Kidney (tissue), 14 donors: ENCODE results near the gene MDH1. TPM values are rescaled to one million over a fixed set of nuclear protein-coding genes. Genes with fewer than 3 reads are reported as not detected.
"Not testable (repeated sequence)": the region's sequence is repeated elsewhere in the genome, so short reads cannot be mapped to it uniquely, and the experiment has no call there.

Experiments
- DNase-seq, 5 donors: peaks; one replicate each; pipeline ENCODE4 v3.0.0-alpha.2; 2013 to 2020
- FAIRE-seq: peaks from 2 replicates; lab custom pipeline; 2012; peaks lifted over from hg19 to GRCh38; lab: Jason Lieb, UNC
- H3K27ac ChIP-seq, 2 donors: one replicate each; pipeline ENCODE4 v1.7.0; 2013; ENCODE audit warnings: low read depth in 2 of 2, low read length in 2 of 2, inconsistent platforms in 1 of 2
- H3K27me3 ChIP-seq: one replicate; pipeline ENCODE4 v1.7.1; 2013; ENCODE audit warnings: low read length, inconsistent platforms; ENCODE audit not compliant: control insufficient read depth, insufficient read depth
- H3K36me3 ChIP-seq, 3 donors: one replicate each; pipeline versions ENCODE4 v1.7.0 to v1.7.1; 2013; ENCODE audit warnings: low read length in 3 of 3, control low read depth in 1 of 3, inconsistent platforms in 1 of 3; ENCODE audit not compliant: insufficient read depth in 3 of 3, control insufficient read depth in 2 of 3
- H3K4me1 ChIP-seq, 3 donors: one replicate each; pipeline versions ENCODE4 v1.7.0 to v1.7.1; 2013; ENCODE audit warnings: low read length in 3 of 3, inconsistent platforms in 1 of 3, low read depth in 1 of 3; ENCODE audit not compliant: control insufficient read depth in 2 of 3, insufficient read depth in 2 of 3
- H3K4me3 ChIP-seq, 3 donors: one replicate each; pipeline versions ENCODE4 v1.7.0 to v1.8.1; 2013; ENCODE audit warnings: low read length in 3 of 3, control low read depth in 1 of 3, inconsistent platforms in 1 of 3
- H3K9ac ChIP-seq, 3 donors: one replicate each; pipeline versions ENCODE4 v1.7.0 to v1.7.1; 2013; ENCODE audit warnings: low read length in 3 of 3, control low read depth in 1 of 3, inconsistent platforms in 1 of 3
- H3K9me3 ChIP-seq, 3 donors: one replicate each; pipeline versions ENCODE4 v1.7.0 to v1.7.1; 2013; ENCODE audit warnings: low read length in 3 of 3, control low read depth in 1 of 3, inconsistent platforms in 1 of 3; ENCODE audit not compliant: control insufficient read depth in 2 of 3, insufficient read depth in 1 of 3
- CTCF ChIP-seq: IDR thresholded peaks from 3 replicates; pipeline ENCODE4 v1.5.1; 2012; ENCODE audit warnings: mild to moderate bottlenecking, moderate library complexity, borderline replicate concordance; ENCODE audit not compliant: insufficient read depth; ENCODE audit errors: extremely low read depth
- intact Hi-C: fragments of 100-400 bp; cut with DNase I; formaldehyde crosslinking; loops from one replicate; pipeline ENCODE4 v1.11.1; 2022
- polyA plus RNA-seq: library from polyadenylated mRNA; stranded (reverse); fragments of 350-450 nt; fragmentation: Illumina TruSeq; extraction: RNeasy Lipid Tissue Mini Kit (QIAGEN cat#74804); gene quantifications from one replicate; pipeline ENCODE4 v1.2.3, GENCODE V29; 2014; ENCODE audit warnings: low read depth, low replicate concordance; ENCODE audit not compliant: insufficient read depth
- total RNA-seq: library from RNA; stranded (reverse); fragmentation: NEBNext Ultra II Directional; extraction: Animal tissue kit (Norgen Biotek cat#: 25700); gene quantifications from one replicate; pipeline ENCODE4 v1.2.1, GENCODE V29; 2021
- donor health status: control.
- donor health status: control.
- donor health status: control.
- donor health status: control.
- donor health status: control.
- donor health status: DM: yes; HTN: yes; CAD: no.
- donor health status: Normal renal cell carcinoma (clear cell type).

The MDH1 gene
- total and polyA plus RNA-seq, 2 donors from 2014 or later = 147 to 748 TPM

DNA sequence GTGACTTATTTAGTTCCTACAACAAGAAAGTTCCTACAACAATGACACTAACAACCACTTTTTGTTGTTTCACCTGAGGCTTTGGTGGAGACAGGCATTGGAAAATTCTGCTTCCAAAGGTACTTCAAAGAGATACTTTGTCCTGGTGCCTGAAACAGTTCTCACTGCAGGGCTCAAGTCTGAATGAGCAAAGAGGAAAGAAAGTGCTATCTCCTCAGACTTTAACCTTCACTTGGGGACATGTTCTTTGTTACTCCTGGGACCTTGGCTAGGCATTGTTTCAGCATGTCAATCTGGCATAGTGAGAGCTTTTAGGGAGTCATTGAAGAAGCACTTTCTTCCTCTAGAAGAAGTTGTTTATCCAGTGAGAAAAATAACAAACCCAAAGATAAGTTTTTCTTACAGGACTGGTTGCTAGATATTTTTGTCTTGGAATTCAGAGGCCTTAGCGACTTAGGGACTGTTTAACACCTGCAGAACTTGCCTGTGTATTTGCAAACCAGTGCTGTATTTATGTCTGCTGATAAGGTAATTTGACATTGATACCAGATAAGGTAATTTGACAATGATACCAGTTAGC, 12.2 kb downstream of the MDH1 start:
- H3K9me3 ChIP-seq = no peaks in the 10 kb centered on the region
- DNase-seq (no peak), FAIRE-seq (no peak)
- H3K4me1 ChIP-seq = peaks cover 0 to 3% (median 0%) of the 10 kb centered on the region in 3 donors
- intact Hi-C loops = no loop called here
- H3K36me3 ChIP-seq = peaks cover 12 to 35% (median 22%) of the 10 kb centered on the region in 3 donors
- no peaks in the 10 kb centered on the region for H3K27me3 ChIP-seq
- no peak for TF ChIP-seq CTCF
- no peak overlapping the region for H3K9ac ChIP-seq
- H3K27ac ChIP-seq = no peak overlapping the region
- no peak overlapping the region for H3K4me3 ChIP-seq

- no peaks in the 10 kb centered on the region for H3K4me1 ChIP-seq
- H3K9ac ChIP-seq = no peak overlapping the region
- H3K27me3 ChIP-seq = no peaks in the 10 kb centered on the region
- DNase-seq (no peak), FAIRE-seq (no peak)
- H3K36me3 ChIP-seq = peaks cover 12 to 40% (median 28%) of the 10 kb centered on the region in 3 donors
- TF ChIP-seq CTCF = no peak
- intact Hi-C loops = no loop called here
- H3K9me3 ChIP-seq = no peaks in the 10 kb centered on the region
- no peak overlapping the region for H3K27ac ChIP-seq
- H3K4me3 ChIP-seq = no peak overlapping the region
Observed at GRCh38 chr2:63604666-63605065, 15.9 kb downstream of the MDH1 start.

DNA sequence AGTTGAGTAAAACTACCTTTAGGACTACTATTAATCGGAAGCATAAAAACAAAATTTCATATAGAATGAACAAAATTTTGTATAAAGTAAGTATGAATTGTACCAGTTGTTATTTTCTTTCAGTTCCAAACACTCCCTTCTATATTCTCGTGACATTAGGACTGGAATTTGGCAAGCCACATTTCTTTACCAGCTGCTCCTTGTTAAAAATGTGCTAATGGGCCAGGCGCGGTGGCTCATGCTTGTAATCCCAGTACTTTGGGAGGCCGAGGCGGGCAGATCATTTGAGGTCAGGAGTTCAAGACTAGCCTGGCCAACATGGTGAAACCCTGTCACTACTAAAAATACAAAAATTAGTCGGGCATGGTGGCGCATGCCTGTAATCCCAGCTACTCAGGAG, 20.1 kb downstream of the MDH1 start:
- H3K4me1 ChIP-seq, H3K9ac ChIP-seq, intact Hi-C loops, H3K27ac ChIP-seq, H3K27me3 ChIP-seq, FAIRE-seq, DNase-seq, H3K4me3 ChIP-seq, H3K9me3 ChIP-seq: not testable (repeated sequence)
- peaks cover 12 to 23% (median 23%) of the 10 kb centered on the region in 3 donors for H3K36me3 ChIP-seq

- FAIRE-seq = no peak
- Histone ChIP-seq H3K9me3 (no peaks in the 10 kb centered on the region), H3K27ac (no peak overlapping the region), H3K9ac (no peak overlapping the region), H3K4me3 (no peak overlapping the region), H3K36me3 (peaks cover 4 to 11% (median 9%) of the 10 kb centered on the region in 3 donors), H3K27me3 (no peaks in the 10 kb centered on the region), H3K4me1 (no peaks in the 10 kb centered on the region)
- intact Hi-C loops = no loop called here
- DNase-seq = no peak
- no peak for TF ChIP-seq CTCF
Observed at GRCh38 chr2:63610525-63610924, 21.8 kb downstream of the MDH1 start.
